Epithelial cell of esophagus (primary cell): Measurements from ENCODE around the gene SHISA5.
"Not testable (repeated sequence)": the region's sequence is repeated elsewhere in the genome, so short reads cannot be mapped to it uniquely, and the experiment has no call there.

Experiments used
- DNase-seq: peaks from one replicate; pipeline ENCODE4 v3.0.0; 2010; ENCODE audit warnings: low read depth
- H3K4me3 ChIP-seq: 2 replicates; pipeline ENCODE4 v1.5.1; 2011; ENCODE audit warnings: mild to moderate bottlenecking, low read length, control low read depth
- CTCF ChIP-seq: IDR thresholded peaks from 2 replicates; pipeline ENCODE4 v1.5.1; 2011; ENCODE audit warnings: low read depth, mild to moderate bottlenecking, low read length, control low read depth, inconsistent platforms; ENCODE audit not compliant: insufficient read depth; ENCODE audit errors: missing control alignments

The SHISA5 gene

GRCh38 chr3:48466386-48467109, 37.4 kb downstream of the SHISA5 start:
- no peak for TF ChIP-seq CTCF
- peak overlapping the region; percentile 63 for H3K4me3 ChIP-seq
- DNase-seq = peak; percentile 32

GRCh38 chr3:48465531-48466378, 38.2 kb downstream of the SHISA5 start:
- TF ChIP-seq CTCF = peak; percentile 63
- H3K4me3 ChIP-seq = peak overlapping the region; percentile 63
- peak; percentile 100 for DNase-seq

GRCh38 chr3:48465237-48465530, 38.8 kb downstream of the SHISA5 start:
- DNase-seq = no peak
- H3K4me3 ChIP-seq = no peak overlapping the region
- no peak for TF ChIP-seq CTCF

- no peak overlapping the region for H3K4me3 ChIP-seq
- no peak for TF ChIP-seq CTCF
- DNase-seq = no peak
Measured at GRCh38 chr3:48464713-48465221, 39.2 kb downstream of the SHISA5 start.

GRCh38 chr3:48463703-48464102, 40.3 kb downstream of the SHISA5 start:
- no peak for DNase-seq
- no peak for TF ChIP-seq CTCF
- H3K4me3 ChIP-seq = no peak overlapping the region

GRCh38 chr3:48461767-48462166, 42.2 kb downstream of the SHISA5 start:
- H3K4me3 ChIP-seq, DNase-seq: not testable (repeated sequence)

- DNase-seq = no peak
- H3K4me3 ChIP-seq = no peak overlapping the region
- TF ChIP-seq CTCF = no peak
Measured at GRCh38 chr3:48460517-48460902, 43.5 kb downstream of the SHISA5 start.
